Liver (tissue), 9 donors: ENCODE data around the gene DTX4. TPM values are rescaled to one million over a fixed set of nuclear protein-coding genes. Genes with fewer than 3 reads are reported as not detected.
A peak's percentile ranks its signal among the peaks of the same experiment; 100 is the strongest.

Experiments used
- DNase-seq: peaks from one replicate; pipeline ENCODE4 v3.0.0-alpha.2; 2017; ENCODE audit warnings: low spot score
- H3K27ac ChIP-seq, 2 donors: one replicate each; pipeline ENCODE4 v1.7.0; 2013; ENCODE audit warnings: inconsistent platforms in 2 of 2, low read length in 2 of 2, control low read depth in 1 of 2, low read depth in 1 of 2, mild to moderate bottlenecking in 1 of 2
- H3K27me3 ChIP-seq, 4 donors: one replicate each; pipeline versions ENCODE4 v1.6.1 to v1.7.0; 2013; ENCODE audit warnings: low read length in 3 of 4, inconsistent platforms in 1 of 4, mild to moderate bottlenecking in 1 of 4, moderate library complexity in 1 of 4; ENCODE audit not compliant: control insufficient read depth in 4 of 4, insufficient read depth in 4 of 4
- H3K36me3 ChIP-seq, 4 donors: one replicate each; pipeline versions ENCODE4 v1.6.1 to v1.7.0; 2013; ENCODE audit warnings: low read length in 3 of 4, mild to moderate bottlenecking in 3 of 4, low read depth in 1 of 4, moderate library complexity in 1 of 4; ENCODE audit not compliant: control insufficient read depth in 4 of 4, insufficient read depth in 3 of 4
- H3K4me1 ChIP-seq, 4 donors: one replicate each; pipeline versions ENCODE4 v1.6.1 to v1.7.0; 2013; ENCODE audit warnings: low read length in 3 of 4, mild to moderate bottlenecking in 3 of 4, moderate library complexity in 1 of 4; ENCODE audit not compliant: control insufficient read depth in 4 of 4, insufficient read depth in 4 of 4
- H3K4me3 ChIP-seq, 3 donors: one replicate each; pipeline versions ENCODE4 v1.6.1 to v1.7.0; 2013; ENCODE audit warnings: low read length in 3 of 3, control low read depth in 1 of 3, low read depth in 1 of 3, mild to moderate bottlenecking in 1 of 3
- H3K9ac ChIP-seq, 2 donors: one replicate each; pipeline ENCODE4 v1.7.0; 2013; ENCODE audit warnings: low read length in 2 of 2, mild to moderate bottlenecking in 2 of 2, moderate library complexity in 2 of 2, control low read depth in 1 of 2, low read depth in 1 of 2
- H3K9me3 ChIP-seq, 4 donors: one replicate each; pipeline versions ENCODE4 v1.6.1 to v1.7.0; 2013; ENCODE audit warnings: low read length in 3 of 4; ENCODE audit not compliant: control insufficient read depth in 4 of 4
- ATF3 ChIP-seq: IDR thresholded peaks from 2 replicates; pipeline ENCODE4 v1.6.1; 2016; ENCODE audit warnings: antibody characterized with exemption
- CTCF ChIP-seq: fragments of 150-350 bp; IDR thresholded peaks from 2 replicates; pipeline ENCODE4 v1.5.1; 2017; ENCODE audit warnings: improper control_type of control experiment, low read depth, low read length; ENCODE audit not compliant: missing input control
- FOXA1 ChIP-seq: IDR thresholded peaks from 2 replicates; pipeline ENCODE4 v1.6.1; 2016; ENCODE audit warnings: antibody characterized with exemption
- GABPA ChIP-seq, 2 donors: IDR thresholded peaks in 1 of 2; conservative IDR thresholded peaks in 1 of 2; 2 replicates each; pipeline ENCODE4 v1.6.1; 2016; ENCODE audit warnings: antibody characterized with exemption in 2 of 2, mild to moderate bottlenecking in 1 of 2, moderate library complexity in 1 of 2
- HNF4A ChIP-seq, 2 donors: conservative IDR thresholded peaks; 2 replicates each; pipeline ENCODE4 v1.6.1; 2016; ENCODE audit warnings: antibody characterized with exemption in 2 of 2, mild to moderate bottlenecking in 2 of 2
- HNF4G ChIP-seq: IDR thresholded peaks from 2 replicates; pipeline ENCODE4 v1.6.1; 2016; ENCODE audit warnings: antibody characterized with exemption
- JUND ChIP-seq, 2 donors: IDR thresholded peaks; 2 replicates each; pipeline ENCODE4 v1.6.1; 2016; ENCODE audit warnings: antibody characterized with exemption in 2 of 2
- MAX ChIP-seq: IDR thresholded peaks from 2 replicates; pipeline ENCODE4 v1.6.1; 2016; ENCODE audit warnings: antibody characterized with exemption
- RAD21 ChIP-seq, 2 donors: IDR thresholded peaks; 2 replicates each; pipeline ENCODE4 v1.6.1; 2016; ENCODE audit warnings: antibody characterized with exemption in 2 of 2, mild to moderate bottlenecking in 2 of 2
- REST ChIP-seq: IDR thresholded peaks from 2 replicates; pipeline ENCODE4 v1.6.1; 2016; ENCODE audit warnings: antibody characterized with exemption, mild to moderate bottlenecking
- RXRA ChIP-seq, 2 donors: IDR thresholded peaks; 2 replicates each; pipeline ENCODE4 v1.6.1; 2017 to 2018; ENCODE audit warnings: antibody characterized with exemption in 2 of 2, mild to moderate bottlenecking in 1 of 2
- SP1 ChIP-seq: IDR thresholded peaks from 2 replicates; pipeline ENCODE4 v1.6.1; 2018; ENCODE audit warnings: antibody characterized with exemption, mild to moderate bottlenecking
- TAF1 ChIP-seq: conservative IDR thresholded peaks from 2 replicates; pipeline ENCODE4 v1.6.1; 2016; ENCODE audit warnings: antibody characterized with exemption, mild to moderate bottlenecking
- YY1 ChIP-seq: IDR thresholded peaks from 2 replicates; pipeline ENCODE4 v1.6.1; 2016; ENCODE audit warnings: antibody characterized with exemption, mild to moderate bottlenecking
- WGBS: extraction: QIAGEN DNeasy Blood & Tissue Kit; methylation state at CpG from one replicate; pipeline ENCODE4 v1.1.7; 2013; 5-methylcytosine and 5-hydroxymethylcytosine counted together
- polyA plus RNA-seq, 2 donors: library from polyadenylated mRNA; stranded (reverse) in 1 of 2; unstranded in 1 of 2; fragments of 200-250 nt in 1 of 2; fragments of >200 nt in 1 of 2; fragmentation: Nextera tagmentation in 1 of 2; extraction: Ambion mirVana in 1 of 2; gene quantifications; one replicate each; pipeline versions ENCODE4 v1.2.1 to v1.2.3, GENCODE V29; 2013 to 2015
- total RNA-seq, 2 donors: library from RNA; depleted of rRNA; stranded (reverse); fragments of >200 nt; gene quantifications; one replicate each; pipeline ENCODE4 v1.2.3, GENCODE V29; 2014
- donor health status: healthy.
- donor health status: healthy.
- donor health status: healthy.
- donor health status: healthy.
- donor health status: healthy.

DTX4 gene
- total and polyA plus RNA-seq, 4 donors: 7.5 to 21.4 (median 14.3) TPM

- Histone ChIP-seq H3K36me3 (peaks cover 4 to 22% (median 12%) of the 10 kb centered on the region in 4 donors), H3K9ac (no peak overlapping the region), H3K4me3 (no peak overlapping the region), H3K27ac (no peak overlapping the region), H3K4me1 (peaks cover 14 to 43% (median 38%) of the 10 kb centered on the region in 4 donors), H3K27me3 (no peaks in the 10 kb centered on the region), H3K9me3 (peaks cover 0 to 3% (median 0%) of the 10 kb centered on the region in 4 donors)
- no peak for DNase-seq
- 96% methylated on average over 33 of the region's 33 CpGs for WGBS
- TF ChIP-seq REST: no peak
- TF ChIP-seq ATF3: no peak
- no peak for TF ChIP-seq MAX
- TF ChIP-seq GABPA (IDR thresholded peaks at IDR 0.05 in 1 of 2, conservative IDR thresholded peaks at IDR 0.05 in 1 of 2): no peak
- TF ChIP-seq SP1: no peak
- no peak for TF ChIP-seq FOXA1
- no peak for TF ChIP-seq YY1
- TF ChIP-seq JUND (IDR thresholded peaks at IDR 0.05): no peak
- no peak for TF ChIP-seq RAD21 (IDR thresholded peaks at IDR 0.05)
- no peak for TF ChIP-seq HNF4G
- no peak for TF ChIP-seq CTCF
Measured at GRCh38 chr11:59181746-59182456, 10.0 kb downstream of the DTX4 start.

- Histone ChIP-seq H3K4me3 (no peak overlapping the region), H3K9ac (no peak overlapping the region), H3K9me3 (peaks cover 0 to 3% (median 0%) of the 10 kb centered on the region in 4 donors), H3K27ac (no peak overlapping the region), H3K4me1 (peaks cover 17 to 47% (median 41%) of the 10 kb centered on the region in 4 donors), H3K27me3 (no peaks in the 10 kb centered on the region), H3K36me3 (peaks cover 4 to 22% (median 12%) of the 10 kb centered on the region in 4 donors)
- DNase-seq: no peak
- 85% methylated on average over 4 of the region's 4 CpGs for WGBS
- no peak for TF ChIP-seq TAF1
- no peak for TF ChIP-seq MAX
- no peak for TF ChIP-seq REST
- no peak for TF ChIP-seq RXRA (IDR thresholded peaks at IDR 0.05)
- TF ChIP-seq CTCF: peak; percentile 46
- TF ChIP-seq YY1: no peak
- peak in 1 of 2 donors; percentile 9 for TF ChIP-seq HNF4A (conservative IDR thresholded peaks at IDR 0.05)
- no peak for TF ChIP-seq JUND (IDR thresholded peaks at IDR 0.05)
- no peak for TF ChIP-seq SP1
- peak; percentile 49 to 52 for TF ChIP-seq RAD21 (IDR thresholded peaks at IDR 0.05)
Measured at GRCh38 chr11:59182457-59183151, 10.7 kb downstream of the DTX4 start.
